Measurements from ENCODE around the gene KCNK6. TPM values are rescaled to one million over a fixed set of nuclear protein-coding genes. Genes with fewer than 3 reads are reported as not detected.
A peak's percentile ranks its signal among the peaks of the same experiment; 100 is the strongest.
"Not testable (repeated sequence)": the region's sequence is repeated elsewhere in the genome, so short reads cannot be mapped to it uniquely, and the experiment has no call there.

KCNK6 gene
- total RNA-seq, 2 donors from 2014 or later = 13.7 to 19.4 TPM

- Mint-ChIP-seq H3K4me1 (peaks cover 5% of the 10 kb centered on the region), H3K4me3 (no peak overlapping the region), H3K9me3 (no peaks in the 10 kb centered on the region), H3K36me3 (ENCODE audit: low read depth) (no peaks in the 10 kb centered on the region), H3K27me3 (peaks cover 7% of the 10 kb centered on the region), H3K27ac (no peak overlapping the region)
- no peak for ATAC-seq (replicated peaks)
Measured at GRCh38 chr19:38358071-38358470, 38.4 kb downstream of the KCNK6 start.

- ATAC-seq (replicated peaks) = no peak
- Mint-ChIP-seq H3K4me1 (peaks cover 5% of the 10 kb centered on the region), H3K36me3 (ENCODE audit: low read depth) (no peaks in the 10 kb centered on the region), H3K9me3 (no peaks in the 10 kb centered on the region), H3K27ac (no peak overlapping the region), H3K27me3 (peaks cover 7% of the 10 kb centered on the region), H3K4me3 (peak overlapping the region; percentile 4)
Measured at GRCh38 chr19:38359242-38360021, 39.8 kb downstream of the KCNK6 start.

- Mint-ChIP-seq H3K27me3 (peaks cover 7% of the 10 kb centered on the region), H3K27ac (no peak overlapping the region), H3K9me3 (no peaks in the 10 kb centered on the region), H3K4me3 (peak overlapping the region; percentile 80), H3K4me1 (peaks cover 5% of the 10 kb centered on the region), H3K36me3 (ENCODE audit: low read depth) (no peaks in the 10 kb centered on the region)
- no peak for ATAC-seq (replicated peaks)
Measured at GRCh38 chr19:38360351-38360750, 40.7 kb downstream of the KCNK6 start.

GRCh38 chr19:38360839-38361631 is 41.4 kb downstream of the KCNK6 start:
- no peak for ATAC-seq (replicated peaks)
- Mint-ChIP-seq H3K4me1 (peaks cover 5% of the 10 kb centered on the region), H3K36me3 (ENCODE audit: low read depth) (no peaks in the 10 kb centered on the region), H3K27me3 (peaks cover 8% of the 10 kb centered on the region), H3K27ac (no peak overlapping the region), H3K4me3 (peak overlapping the region; percentile 80), H3K9me3 (no peaks in the 10 kb centered on the region)

GRCh38 chr19:38361633-38362075 is 42.0 kb downstream of the KCNK6 start:
- no peaks in the 10 kb centered on the region for H3K36me3 Mint-ChIP-seq (ENCODE audit: low read depth)
- H3K27me3 Mint-ChIP-seq = peaks cover 11% of the 10 kb centered on the region
- no peak overlapping the region for H3K27ac Mint-ChIP-seq
- no peaks in the 10 kb centered on the region for H3K9me3 Mint-ChIP-seq
- H3K4me1 Mint-ChIP-seq = peaks cover 5% of the 10 kb centered on the region
- ATAC-seq (replicated peaks) = peak; percentile 80
- peak overlapping the region; percentile 80 for H3K4me3 Mint-ChIP-seq

GRCh38 chr19:38362076-38362945 is 42.7 kb downstream of the KCNK6 start:
- Mint-ChIP-seq H3K4me3 (peak overlapping the region; percentile 80), H3K4me1 (peaks cover 5% of the 10 kb centered on the region), H3K27ac (no peak overlapping the region), H3K9me3 (no peaks in the 10 kb centered on the region), H3K27me3 (peaks cover 11% of the 10 kb centered on the region), H3K36me3 (ENCODE audit: low read depth) (no peaks in the 10 kb centered on the region)
- ATAC-seq (replicated peaks) = peak; percentile 86

- peak overlapping the region; percentile 80 for H3K4me3 Mint-ChIP-seq
- not testable (repeated sequence) for H3K9me3 Mint-ChIP-seq; ATAC-seq (replicated peaks); H3K4me1 Mint-ChIP-seq; H3K27ac Mint-ChIP-seq; H3K36me3 Mint-ChIP-seq (ENCODE audit: low read depth)
- peaks cover 11% of the 10 kb centered on the region for H3K27me3 Mint-ChIP-seq
Measured at GRCh38 chr19:38362946-38363688, 43.5 kb downstream of the KCNK6 start.

GRCh38 chr19:38367041-38367440 is 47.4 kb downstream of the KCNK6 start:
- ATAC-seq (replicated peaks) = no peak
- Mint-ChIP-seq H3K4me3 (no peak overlapping the region), H3K9me3 (no peaks in the 10 kb centered on the region), H3K4me1 (no peaks in the 10 kb centered on the region), H3K36me3 (ENCODE audit: low read depth) (no peaks in the 10 kb centered on the region), H3K27me3 (peaks cover 8% of the 10 kb centered on the region), H3K27ac (no peak overlapping the region)

GRCh38 chr19:38369584-38369983 is 49.9 kb downstream of the KCNK6 start:
- H3K36me3 Mint-ChIP-seq (ENCODE audit: low read depth) = peaks cover 2% of the 10 kb centered on the region
- no peak overlapping the region for H3K4me3 Mint-ChIP-seq
- H3K4me1 Mint-ChIP-seq = no peaks in the 10 kb centered on the region
- H3K27ac Mint-ChIP-seq = no peak overlapping the region
- ATAC-seq (replicated peaks) = no peak
- H3K9me3 Mint-ChIP-seq = no peaks in the 10 kb centered on the region
- H3K27me3 Mint-ChIP-seq = peaks cover 8% of the 10 kb centered on the region

- H3K27ac Mint-ChIP-seq = no peak overlapping the region
- H3K4me3 Mint-ChIP-seq = no peak overlapping the region
- ATAC-seq (replicated peaks) = no peak
- no peaks in the 10 kb centered on the region for H3K9me3 Mint-ChIP-seq
- peaks cover 9% of the 10 kb centered on the region for H3K36me3 Mint-ChIP-seq (ENCODE audit: low read depth)
- H3K4me1 Mint-ChIP-seq = peaks cover 7% of the 10 kb centered on the region
- H3K27me3 Mint-ChIP-seq = peaks cover 8% of the 10 kb centered on the region
Measured at GRCh38 chr19:38370299-38370698, 50.7 kb downstream of the KCNK6 start.

- Mint-ChIP-seq H3K27me3 (peaks cover 7% of the 10 kb centered on the region), H3K4me3 (no peak overlapping the region), H3K4me1 (peaks cover 12% of the 10 kb centered on the region), H3K9me3 (no peaks in the 10 kb centered on the region), H3K27ac (no peak overlapping the region), H3K36me3 (ENCODE audit: low read depth) (peaks cover 17% of the 10 kb centered on the region)
- ATAC-seq (replicated peaks) = no peak
Measured at GRCh38 chr19:38371081-38371480, 51.4 kb downstream of the KCNK6 start.

- Mint-ChIP-seq H3K4me3 (peak overlapping the region; percentile 100), H3K27ac (peak overlapping the region; percentile 100), H3K4me1 (peaks cover 17% of the 10 kb centered on the region), H3K9me3 (no peaks in the 10 kb centered on the region), H3K36me3 (ENCODE audit: low read depth) (peaks cover 45% of the 10 kb centered on the region), H3K27me3 (peaks cover 4% of the 10 kb centered on the region)
- ATAC-seq (replicated peaks) = no peak
Measured at GRCh38 chr19:38373907-38374331, 54.3 kb downstream of the KCNK6 start.

- peak; percentile 98 for ATAC-seq (replicated peaks)
- H3K27ac Mint-ChIP-seq = peak within 1 kb of the TSS; percentile 100
- H3K36me3 Mint-ChIP-seq (ENCODE audit: low read depth) = peaks cover 51% of the 10 kb centered on the region
- H3K27me3 Mint-ChIP-seq = peaks cover 2% of the 10 kb centered on the region
- H3K4me1 Mint-ChIP-seq = peaks cover 17% of the 10 kb centered on the region
- no peaks in the 10 kb centered on the region for H3K9me3 Mint-ChIP-seq
- H3K4me3 Mint-ChIP-seq = peak within 1 kb of the TSS; percentile 100
Measured at GRCh38 chr19:38374332-38375097, 54.9 kb downstream of the KCNK6 start, which contains the start of gene PSMD8. Gene PSMD8, plus strand, starts transcription at chr19:38374571. Its CDS starts 31 bp downstream, at chr19:38374602.

All from activated T-helper 17 cell treated with anti-CD3 and anti-CD28 coated beads, Interleukin-2, amount 50 U/mL, for 72 hours (primary cell).